Lower leg skin (tissue), 4 donors: ENCODE data around the gene COL21A1. TPM values are rescaled to one million over a fixed set of nuclear protein-coding genes. Genes with fewer than 3 reads are reported as not detected.

Experiments
- DNase-seq, 2 donors: peaks; one replicate each; pipeline ENCODE4 v3.0.0-alpha.2; 2019; ENCODE audit warnings: low spot score in 2 of 2
- H3K4me3 ChIP-seq: fragments of 200-600 bp; sonication (generic); 2 replicates; pipeline ENCODE4 v1.5.1; 2017; ENCODE audit warnings: mild to moderate bottlenecking, low read depth; ENCODE audit not compliant: poor library complexity, severe bottlenecking
- CTCF ChIP-seq, 3 donors: fragments of 450-650 bp; IDR thresholded peaks; one replicate each; pipeline ENCODE4 v1.5.1; 2016; ENCODE audit warnings: antibody characterized with exemption in 3 of 3, mild to moderate bottlenecking in 3 of 3, moderate library complexity in 2 of 3
- POLR2A ChIP-seq, 2 donors: fragments of 450-650 bp; IDR thresholded peaks; one replicate each; pipeline ENCODE4 v1.6.1; 2016 to 2017; ENCODE audit warnings: antibody characterized with exemption in 2 of 2, mild to moderate bottlenecking in 1 of 2, moderate library complexity in 1 of 2
- WGBS, 2 donors: methylation state at CpG; one replicate each; pipeline ENCODE4 v1.1.5; 2018; 5-methylcytosine and 5-hydroxymethylcytosine counted together
- intact Hi-C: fragments of 100-400 bp; cut with DNase I; formaldehyde crosslinking; loops from one replicate; pipeline ENCODE4 v1.15.0; 2023; ENCODE audit warnings: low total_unique reads
- total RNA-seq, 4 donors: library from RNA; depleted of rRNA; stranded (reverse); fragments of >200 nt; gene quantifications; one replicate each; pipeline ENCODE4 v1.1.0, GENCODE V29; 2016

COL21A1 gene
- total RNA-seq, 4 donors from 2014 or later = 1.9 to 8.3 (median 5.4) TPM

GRCh38 chr6:56043076-56043475, 204.3 kb downstream of the COL21A1 start:
- intact Hi-C loops = no loop called here
- H3K4me3 ChIP-seq = no peak overlapping the region
- no peak for TF ChIP-seq POLR2A (IDR thresholded peaks at IDR 0.05)
- DNase-seq = no peak

- H3K4me3 ChIP-seq = no peak overlapping the region
- no peak for TF ChIP-seq CTCF (IDR thresholded peaks at IDR 0.05)
- TF ChIP-seq POLR2A (IDR thresholded peaks at IDR 0.05) = no peak
- WGBS, 2 donors = 62 to 77% methylated on average over 1 of the region's 1 CpG
- DNase-seq = no peak
- intact Hi-C loops = no loop called here
Measured at GRCh38 chr6:56041591-56041990, 205.8 kb downstream of the COL21A1 start.

GRCh38 chr6:56040889-56041301, 206.5 kb downstream of the COL21A1 start:
- TF ChIP-seq CTCF (IDR thresholded peaks at IDR 0.05) (no peak), POLR2A (IDR thresholded peaks at IDR 0.05) (no peak)
- intact Hi-C loops = no loop called here
- H3K4me3 ChIP-seq = no peak overlapping the region
- 44 to 48% methylated on average over 1 of the region's 1 CpG for WGBS, 2 donors
- DNase-seq = no peak

- intact Hi-C loops = no loop called here
- TF ChIP-seq CTCF (IDR thresholded peaks at IDR 0.05) = no peak
- no peak for TF ChIP-seq POLR2A (IDR thresholded peaks at IDR 0.05)
- WGBS, 2 donors = 92 to 96% methylated on average over 2 of the region's 2 CpGs
- no peak for DNase-seq
- H3K4me3 ChIP-seq = no peak overlapping the region
Measured at GRCh38 chr6:56040223-56040622, 207.2 kb downstream of the COL21A1 start.

GRCh38 chr6:56038764-56039163, 208.6 kb downstream of the COL21A1 start:
- no peak for DNase-seq
- WGBS, 2 donors = 93 to 94% methylated on average over 6 of the region's 6 CpGs
- intact Hi-C loops = no loop called here
- TF ChIP-seq CTCF (IDR thresholded peaks at IDR 0.05) = no peak
- no peak for TF ChIP-seq POLR2A (IDR thresholded peaks at IDR 0.05)
- H3K4me3 ChIP-seq = no peak overlapping the region

- intact Hi-C loops = no loop called here
- no peak overlapping the region for H3K4me3 ChIP-seq
- DNase-seq = no peak
- WGBS, 2 donors = 52 to 62% methylated on average over 1 of the region's 1 CpG
- TF ChIP-seq CTCF (IDR thresholded peaks at IDR 0.05) (no peak), POLR2A (IDR thresholded peaks at IDR 0.05) (no peak)
Measured at GRCh38 chr6:56037601-56038000, 209.8 kb downstream of the COL21A1 start.
